ENCODE measurements around the gene TOX4. TPM values are rescaled to one million over a fixed set of nuclear protein-coding genes. Genes with fewer than 3 reads are reported as not detected.
"Not testable (repeated sequence)": the region's sequence is repeated elsewhere in the genome, so short reads cannot be mapped to it uniquely, and the experiment has no call there.

Gene TOX4
- total RNA-seq, 1 experiment from 2014 or later = 26.9 TPM

DNA sequence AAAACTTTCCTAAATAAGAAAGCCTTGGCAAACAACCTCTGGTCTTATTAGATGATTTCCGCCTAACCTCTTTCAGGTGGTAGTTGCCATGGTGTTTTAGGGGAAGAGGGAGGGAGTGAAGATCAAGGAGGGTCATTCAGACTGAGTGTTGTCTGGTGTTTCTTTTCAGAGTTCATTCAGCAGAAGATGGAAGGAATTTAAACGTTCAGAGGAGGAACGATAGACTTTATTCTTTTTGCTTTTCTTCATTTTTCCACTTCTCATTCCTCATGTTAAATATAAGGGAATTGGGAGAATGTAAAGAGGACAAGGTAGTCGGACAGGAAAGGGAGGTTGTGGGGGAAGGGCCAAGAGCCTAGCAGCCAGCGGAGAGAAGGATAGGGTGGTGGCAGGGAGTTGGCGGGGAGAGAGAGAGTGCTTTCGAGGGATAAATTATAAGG is 66.5 kb downstream of the TOX4 start:
- H3K4me3 ChIP-seq = no peak overlapping the region
- H3K36me3 ChIP-seq = no peaks in the 10 kb centered on the region
- H3K27me3 ChIP-seq = no peaks in the 10 kb centered on the region
- H3K9me3 ChIP-seq = no peaks in the 10 kb centered on the region
- DNase-seq = no peak

DNA sequence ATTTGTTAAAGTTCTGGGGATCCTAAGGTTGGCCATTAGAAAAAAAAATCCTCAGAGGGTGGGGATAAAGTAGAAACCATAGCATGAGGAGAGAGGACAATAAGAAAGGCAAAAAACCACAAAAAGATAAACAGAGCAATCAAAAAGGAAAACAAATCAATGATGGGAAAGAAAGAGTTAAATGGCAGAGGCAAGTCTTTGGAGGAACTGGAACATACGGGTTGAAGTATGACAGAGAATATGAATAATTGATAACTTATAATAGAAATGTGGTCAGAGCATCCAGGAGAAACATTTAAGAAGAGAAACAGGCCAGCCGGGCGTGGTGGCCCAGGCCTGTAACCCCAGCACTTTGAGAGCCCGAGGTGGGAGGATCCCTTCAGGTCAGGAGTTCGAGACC is 67.0 kb downstream of the TOX4 start:
- H3K9me3 ChIP-seq = no peaks in the 10 kb centered on the region
- H3K27me3 ChIP-seq = no peaks in the 10 kb centered on the region
- no peak for DNase-seq
- no peak overlapping the region for H3K4me3 ChIP-seq
- no peaks in the 10 kb centered on the region for H3K36me3 ChIP-seq

DNA sequence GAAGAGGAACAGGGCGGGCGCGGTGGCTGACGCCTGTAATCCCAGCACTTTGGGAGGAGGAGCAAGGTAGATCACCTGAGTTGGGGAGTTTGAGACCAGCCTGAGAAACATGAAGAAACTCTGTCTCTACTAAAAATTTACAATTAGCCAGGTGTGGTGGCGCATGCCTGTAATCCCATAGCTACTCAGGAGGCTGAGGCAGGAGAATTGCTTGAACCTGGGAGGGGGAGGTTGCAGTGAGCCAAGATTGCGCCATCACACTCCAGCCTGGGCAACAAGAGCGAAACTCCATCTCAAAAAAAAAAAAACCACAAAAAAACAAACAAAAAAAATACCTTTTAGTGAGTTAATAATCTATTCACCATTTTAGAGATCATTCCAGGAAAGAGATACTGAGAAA is 67.6 kb downstream of the TOX4 start:
- not testable (repeated sequence) for H3K4me3 ChIP-seq, DNase-seq, H3K9me3 ChIP-seq, H3K27me3 ChIP-seq, H3K36me3 ChIP-seq

Other genes with a start within 250 kb of the TOX4 start
- gene HNRNPC, start 207.8 kb upstream of the TOX4 start, total RNA-seq (2014; rRNA removed; shearing (Covaris generic); ENCODE audit: low replicate concordance) = 994 and 1,287 TPM in 2 replicates
- not detected in 2 replicates for gene RPGRIP1, start 197.1 kb upstream of the TOX4 start, total RNA-seq (2014; rRNA removed; shearing (Covaris generic); ENCODE audit: low replicate concordance)
- 27.0 and 32.0 TPM in 2 replicates for gene SUPT16H, start 93.2 kb upstream of the TOX4 start, total RNA-seq (2014; rRNA removed; shearing (Covaris generic); ENCODE audit: low replicate concordance)
- gene CHD8, start 21.1 kb upstream of the TOX4 start, total RNA-seq (2014; rRNA removed; shearing (Covaris generic); ENCODE audit: low replicate concordance) = 24.1 and 24.6 TPM in 2 replicates
- gene RAB2B, start 236 bp upstream of the TOX4 start, total RNA-seq (2014; rRNA removed; shearing (Covaris generic); ENCODE audit: low replicate concordance) = 6.5 and 7.2 TPM in 2 replicates
- 46.0 and 52.0 TPM in 2 replicates for gene METTL3, start 34.1 kb downstream of the TOX4 start, total RNA-seq (2014; rRNA removed; shearing (Covaris generic); ENCODE audit: low replicate concordance)
- gene SALL2, start 49.2 kb downstream of the TOX4 start, total RNA-seq (2014; rRNA removed; shearing (Covaris generic); ENCODE audit: low replicate concordance) = 0.36 and 0.81 TPM in 2 replicates
- gene OR10G3, start 102.9 kb downstream of the TOX4 start, total RNA-seq (2014; rRNA removed; shearing (Covaris generic); ENCODE audit: low replicate concordance) = not detected in 2 replicates
- not detected in 2 replicates for gene OR10G2, start 157.7 kb downstream of the TOX4 start, total RNA-seq (2014; rRNA removed; shearing (Covaris generic); ENCODE audit: low replicate concordance)
- not detected in 2 replicates for gene OR4E2, start 176.6 kb downstream of the TOX4 start, total RNA-seq (2014; rRNA removed; shearing (Covaris generic); ENCODE audit: low replicate concordance)
- gene OR4E1, start 196.6 kb downstream of the TOX4 start, total RNA-seq (2014; rRNA removed; shearing (Covaris generic); ENCODE audit: low replicate concordance) = not detected in 2 replicates

Measured in MG63 (cell line).